Epithelial cell of proximal tubule (primary cell): Measurements from ENCODE around the gene COPA. TPM values are rescaled to one million over a fixed set of nuclear protein-coding genes. Genes with fewer than 3 reads are reported as not detected.

Experiments
- DNase-seq: peaks from one replicate; pipeline ENCODE4 v3.0.0-alpha.2; 2011; ENCODE audit warnings: low read depth
- H3K4me3 ChIP-seq: 2 replicates; pipeline ENCODE4 v1.5.1; 2011; ENCODE audit warnings: low read depth, mild to moderate bottlenecking, low read length
- total RNA-seq: library from RNA; depleted of rRNA; stranded (reverse); fragments of >200 nt; gene quantifications from 2 replicates; pipeline ENCODE4 v1.2.3, GENCODE V29; 2015
- TF ChIP-seq, protein P1 (sequence below): conservative IDR thresholded peaks from 2 replicates; pipeline ENCODE4 v1.5.1; 2012; ENCODE audit warnings: low read depth, mild to moderate bottlenecking, low read length

COPA gene
- total RNA-seq, 1 donor from 2014 or later: 89.7 TPM

DNA sequence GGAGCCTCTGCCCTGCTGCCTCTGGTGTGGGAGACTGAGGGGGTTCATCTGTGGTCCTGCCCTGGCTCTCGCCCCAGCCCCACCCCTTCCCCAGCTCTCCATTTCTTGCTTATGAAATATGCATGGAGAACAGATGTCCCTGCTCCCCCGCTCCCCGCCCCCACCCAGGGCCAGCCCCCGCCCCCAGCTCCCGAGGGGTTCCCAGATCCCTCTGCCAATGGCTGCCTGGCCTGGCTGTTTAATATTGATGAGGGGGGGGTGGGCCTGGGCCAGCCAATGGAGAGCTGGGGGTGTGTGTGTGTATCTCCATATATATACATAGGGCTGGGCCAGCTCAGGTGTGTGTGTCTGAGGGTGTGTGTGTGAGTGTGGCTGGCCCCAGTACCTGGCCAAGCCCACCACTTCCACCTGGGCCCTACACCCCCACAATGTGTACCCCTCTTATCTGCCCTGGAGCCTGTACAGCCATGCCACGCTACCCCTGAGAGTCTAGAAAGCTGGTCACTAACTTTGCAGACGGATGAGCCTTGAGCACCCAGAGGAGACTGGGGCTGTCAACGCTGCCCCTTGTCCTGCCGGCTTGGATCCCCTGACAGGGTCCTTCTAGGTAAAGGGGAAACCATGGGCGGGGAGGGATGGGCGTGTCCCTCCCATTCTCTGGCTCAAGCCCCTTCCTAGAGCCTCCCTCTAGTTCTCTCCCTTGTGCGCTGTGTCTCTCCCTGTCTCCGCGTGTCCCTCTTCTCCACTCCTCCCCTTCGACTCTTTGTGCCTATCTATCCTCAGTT, 23.9 kb upstream of the COPA start, which contains the start of gene NHLH1:
Gene NHLH1, plus strand, starts transcription at position 341 of the 785 bp plus-strand sequence. CDS start 3,661 bp downstream, outside the sequence.
- TF ChIP-seq, protein P1, sequence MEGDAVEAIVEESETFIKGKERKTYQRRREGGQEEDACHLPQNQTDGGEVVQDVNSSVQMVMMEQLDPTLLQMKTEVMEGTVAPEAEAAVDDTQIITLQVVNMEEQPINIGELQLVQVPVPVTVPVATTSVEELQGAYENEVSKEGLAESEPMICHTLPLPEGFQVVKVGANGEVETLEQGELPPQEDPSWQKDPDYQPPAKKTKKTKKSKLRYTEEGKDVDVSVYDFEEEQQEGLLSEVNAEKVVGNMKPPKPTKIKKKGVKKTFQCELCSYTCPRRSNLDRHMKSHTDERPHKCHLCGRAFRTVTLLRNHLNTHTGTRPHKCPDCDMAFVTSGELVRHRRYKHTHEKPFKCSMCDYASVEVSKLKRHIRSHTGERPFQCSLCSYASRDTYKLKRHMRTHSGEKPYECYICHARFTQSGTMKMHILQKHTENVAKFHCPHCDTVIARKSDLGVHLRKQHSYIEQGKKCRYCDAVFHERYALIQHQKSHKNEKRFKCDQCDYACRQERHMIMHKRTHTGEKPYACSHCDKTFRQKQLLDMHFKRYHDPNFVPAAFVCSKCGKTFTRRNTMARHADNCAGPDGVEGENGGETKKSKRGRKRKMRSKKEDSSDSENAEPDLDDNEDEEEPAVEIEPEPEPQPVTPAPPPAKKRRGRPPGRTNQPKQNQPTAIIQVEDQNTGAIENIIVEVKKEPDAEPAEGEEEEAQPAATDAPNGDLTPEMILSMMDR: no peak
- no peak for DNase-seq
- H3K4me3 ChIP-seq: no peak within 1 kb of the TSS

DNA sequence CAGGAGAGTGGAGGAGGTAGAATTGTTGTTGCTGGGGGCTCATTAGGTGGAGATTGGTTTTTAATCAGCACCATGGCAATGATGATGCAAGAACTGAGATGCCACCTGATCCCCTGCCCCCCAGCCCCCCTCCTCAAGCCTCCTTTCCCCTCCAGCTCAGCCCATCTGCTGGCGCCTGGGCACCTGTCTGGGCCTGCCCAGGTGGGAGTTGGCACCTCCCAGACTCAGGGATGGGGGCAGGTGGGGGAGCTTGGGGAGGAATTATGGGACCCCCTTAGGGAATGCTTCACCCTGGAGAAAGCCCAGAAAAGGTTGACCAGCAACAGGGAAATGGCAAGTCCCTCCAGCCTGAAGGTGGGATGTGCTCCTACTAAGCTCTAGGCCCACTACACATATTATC, 22.3 kb upstream of the COPA start:
- TF ChIP-seq, protein P1: no peak
- no peak for DNase-seq

DNA sequence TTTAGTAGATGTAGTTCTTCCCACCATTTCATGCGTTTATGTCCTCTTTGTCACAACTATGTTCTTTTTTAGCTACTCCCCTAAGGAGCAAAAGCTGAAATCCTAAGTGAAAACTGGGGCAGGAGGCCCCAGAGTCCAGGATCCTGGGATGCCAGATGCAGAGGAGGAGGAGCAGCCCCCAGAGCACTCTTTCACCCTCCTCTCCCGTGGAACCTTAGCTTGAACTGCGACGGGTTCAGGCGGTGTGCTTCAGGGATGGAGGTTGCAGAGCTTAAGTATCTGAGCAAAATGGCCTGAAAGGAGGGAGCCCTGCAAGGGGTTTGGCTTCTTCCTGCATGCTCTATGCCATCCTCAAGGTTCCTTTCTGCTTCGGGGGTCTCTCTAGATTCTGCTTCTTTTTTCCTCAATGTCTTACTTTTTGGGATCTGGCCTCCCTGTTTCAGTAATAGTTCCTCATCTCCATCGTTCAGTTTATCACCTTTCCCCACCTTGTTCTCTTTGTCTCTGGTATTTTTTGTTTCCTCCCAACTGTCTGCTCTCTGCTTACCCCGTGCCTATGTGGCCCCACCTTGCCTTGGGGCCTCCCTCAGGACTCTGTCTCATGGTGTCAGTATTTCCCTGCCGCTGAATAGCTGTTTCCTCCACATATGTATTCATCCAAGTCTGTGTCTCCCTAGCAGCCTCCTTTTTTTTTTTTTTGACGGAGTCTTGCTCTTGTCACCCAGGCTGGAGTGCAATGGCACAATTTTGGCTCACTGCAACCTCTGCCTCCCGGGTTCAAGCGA, 21.1 kb upstream of the COPA start:
- DNase-seq: no peak
- H3K4me3 ChIP-seq: no peak overlapping the region
- TF ChIP-seq, protein P1: no peak

More for the DNA sequence above, 22.3 kb upstream of the COPA start:
- H3K4me3 ChIP-seq: no peak overlapping the region

DNA sequence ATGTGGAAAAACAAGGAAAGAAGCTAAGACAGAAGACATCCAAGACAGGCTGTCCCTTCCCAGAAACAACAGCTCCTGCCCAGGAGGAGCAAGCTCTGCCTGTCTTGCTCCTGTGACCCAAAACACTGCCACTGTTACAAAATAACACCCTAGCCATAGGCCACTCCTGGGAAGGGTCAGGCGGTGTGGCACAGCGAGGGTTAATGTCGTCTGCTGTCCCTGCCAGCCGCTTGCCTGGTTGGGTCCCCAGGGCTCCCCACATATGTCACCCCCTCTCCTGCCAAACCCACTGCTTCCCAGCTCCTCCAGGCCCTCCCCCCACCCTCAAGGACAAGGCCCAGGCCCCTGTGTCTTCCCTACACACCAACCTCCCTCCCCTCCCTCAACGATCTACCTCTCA, 20.0 kb upstream of the COPA start:
- no peak for DNase-seq
- no peak overlapping the region for H3K4me3 ChIP-seq
- TF ChIP-seq, protein P1: no peak

DNA sequence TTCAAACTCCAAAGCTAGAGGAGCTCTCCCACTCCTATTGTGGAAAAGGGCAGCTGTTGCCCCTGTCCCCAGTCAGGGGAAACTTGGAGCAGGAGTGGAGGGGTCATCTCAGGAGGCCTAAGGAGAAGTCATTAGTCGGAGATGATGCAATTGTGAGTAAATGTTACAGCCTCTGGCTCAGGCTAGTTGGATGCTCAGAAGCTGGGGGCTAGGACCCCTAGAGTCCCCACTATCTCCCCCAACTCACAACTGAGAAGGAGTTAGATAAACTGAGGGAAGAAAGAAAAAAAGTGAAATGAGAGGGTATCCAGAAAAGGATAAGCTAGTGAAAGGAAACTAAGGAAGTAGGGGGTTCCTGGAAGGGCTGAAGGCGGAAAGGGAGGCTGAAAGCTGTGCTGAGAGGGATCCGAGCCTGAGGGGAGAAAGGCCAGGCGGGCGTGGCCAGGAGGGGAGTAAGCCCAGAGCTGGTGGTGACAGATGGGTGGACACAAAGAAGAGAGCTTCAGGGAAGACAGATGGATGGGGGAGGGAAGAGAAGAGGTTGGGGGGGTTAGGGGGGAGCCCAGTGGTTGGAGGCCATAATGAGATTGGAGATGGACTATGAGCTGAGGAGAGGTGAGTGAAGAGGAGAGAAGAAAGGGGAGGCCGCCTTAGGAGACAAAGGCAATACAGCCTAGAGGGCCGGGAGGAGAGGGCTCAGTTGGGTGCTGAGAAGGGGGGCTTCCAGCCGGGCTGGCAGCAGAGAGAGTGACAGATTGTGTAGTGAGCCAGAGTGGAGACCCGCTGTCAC, 19.3 kb upstream of the COPA start:
- no peak for DNase-seq
- H3K4me3 ChIP-seq: no peak overlapping the region
- TF ChIP-seq, protein P1: no peak

DNA sequence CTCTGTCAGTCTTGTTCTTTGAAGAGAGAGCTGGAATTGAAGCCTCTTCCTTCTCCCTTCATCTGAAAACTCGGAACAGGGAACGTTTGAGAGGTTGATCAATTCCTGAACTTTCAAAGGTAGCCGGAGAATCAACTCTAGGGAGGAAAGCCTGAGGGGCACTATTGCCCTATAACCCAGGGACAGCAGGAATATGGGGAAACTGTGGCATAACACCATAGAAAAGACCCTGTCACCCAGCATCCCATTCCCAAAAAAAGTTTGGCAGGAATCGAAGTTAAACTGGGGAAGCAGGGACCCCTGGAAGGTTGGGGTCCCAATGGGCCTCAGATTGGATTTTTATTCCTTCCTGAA, 18.7 kb upstream of the COPA start:
- TF ChIP-seq, protein P1: no peak
- H3K4me3 ChIP-seq: no peak overlapping the region
- DNase-seq: no peak
